OCI-LY3 (cell line): ENCODE results near the gene PPIB.

Experiments
- CTCF ChIP-seq: fragments of 200-600, 300-600 bp; sonication (generic); IDR thresholded peaks from 2 replicates; pipeline ENCODE4 v1.5.1; 2014; ENCODE audit warnings: antibody characterized with exemption, low read length, low read depth
- EZH2phosphoT487 ChIP-seq: fragments of 200-600 bp; shearing (Covaris generic); IDR thresholded peaks from 2 replicates; pipeline ENCODE4 v1.6.1; 2018; ENCODE audit warnings: antibody characterized with exemption, mixed run types, low read depth

- TF ChIP-seq CTCF (no peak), EZH2phosphoT487 (no peak)
These were observed 29.0 kb downstream of the PPIB start for GRCh38 chr15:64133623-64134344.
